IPS-18c (cell line): ENCODE data around the gene FAHD1.

ENCODE experiments used
- H3K4me3 ChIP-seq: 2 replicates; pipeline ENCODE4 v1.7.0; 2013; ENCODE audit warnings: low read depth, mild to moderate bottlenecking, low read length, moderate library complexity; ENCODE audit not compliant: insufficient read depth
- H3K9me3 ChIP-seq: one replicate; pipeline ENCODE4 v1.6.1; 2013; ENCODE audit warnings: mild to moderate bottlenecking, low read length, moderate library complexity; ENCODE audit not compliant: control insufficient read depth, insufficient read depth

FAHD1 gene

DNA sequence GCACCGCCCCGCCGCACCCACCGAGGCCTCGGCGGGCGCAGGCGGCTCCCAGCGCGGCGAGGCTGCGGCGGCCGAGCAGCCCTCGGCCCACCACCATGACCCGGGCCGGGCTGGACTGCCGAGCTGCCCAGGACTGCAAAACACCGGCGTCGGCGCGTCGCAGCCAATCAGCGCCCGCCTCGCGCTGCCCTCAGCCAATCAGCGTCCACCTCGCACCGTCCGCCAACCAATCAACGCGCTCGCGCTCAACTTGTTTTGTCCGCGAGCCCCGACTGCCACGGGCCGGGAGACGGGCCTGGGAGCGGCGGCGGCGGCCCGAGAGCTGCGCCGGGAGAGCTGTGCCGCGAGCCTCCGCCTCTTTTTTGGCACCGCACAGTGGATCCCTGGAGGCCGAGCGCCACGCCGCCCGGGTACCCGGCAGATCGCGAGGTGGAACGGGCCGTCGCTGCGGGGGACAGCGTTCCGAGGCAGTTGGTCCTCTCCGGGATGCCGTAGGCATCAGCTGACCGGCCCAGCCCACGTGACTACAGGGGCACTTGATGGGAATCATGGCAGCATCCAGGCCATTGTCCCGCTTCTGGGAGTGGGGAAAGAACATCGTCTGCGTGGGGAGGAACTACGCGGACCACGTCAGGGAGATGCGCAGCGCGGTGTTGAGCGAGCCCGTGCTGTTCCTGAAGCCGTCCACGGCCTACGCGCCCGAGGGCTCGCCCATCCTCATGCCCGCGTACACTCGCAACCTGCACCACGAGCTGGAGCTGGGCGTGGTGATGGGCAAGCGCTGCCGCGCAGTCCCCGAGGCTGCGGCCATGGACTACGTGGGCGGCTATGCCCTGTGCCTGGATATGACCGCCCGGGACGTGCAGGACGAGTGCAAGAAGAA, at the start of gene FAHD1, which contains the start of gene HAGH:
FAHD1 (plus strand) TSS at position 516 of the 883 bp plus-strand sequence; CDS start at position 549, 33 bp downstream.
HAGH (minus strand) TSS at position 135 of the 883 bp plus-strand sequence; CDS start at position 97, 38 bp downstream.
- peaks cover 2% of the 10 kb centered on the region for H3K9me3 ChIP-seq
- peak within 1 kb of the TSS; percentile 95 for H3K4me3 ChIP-seq

DNA sequence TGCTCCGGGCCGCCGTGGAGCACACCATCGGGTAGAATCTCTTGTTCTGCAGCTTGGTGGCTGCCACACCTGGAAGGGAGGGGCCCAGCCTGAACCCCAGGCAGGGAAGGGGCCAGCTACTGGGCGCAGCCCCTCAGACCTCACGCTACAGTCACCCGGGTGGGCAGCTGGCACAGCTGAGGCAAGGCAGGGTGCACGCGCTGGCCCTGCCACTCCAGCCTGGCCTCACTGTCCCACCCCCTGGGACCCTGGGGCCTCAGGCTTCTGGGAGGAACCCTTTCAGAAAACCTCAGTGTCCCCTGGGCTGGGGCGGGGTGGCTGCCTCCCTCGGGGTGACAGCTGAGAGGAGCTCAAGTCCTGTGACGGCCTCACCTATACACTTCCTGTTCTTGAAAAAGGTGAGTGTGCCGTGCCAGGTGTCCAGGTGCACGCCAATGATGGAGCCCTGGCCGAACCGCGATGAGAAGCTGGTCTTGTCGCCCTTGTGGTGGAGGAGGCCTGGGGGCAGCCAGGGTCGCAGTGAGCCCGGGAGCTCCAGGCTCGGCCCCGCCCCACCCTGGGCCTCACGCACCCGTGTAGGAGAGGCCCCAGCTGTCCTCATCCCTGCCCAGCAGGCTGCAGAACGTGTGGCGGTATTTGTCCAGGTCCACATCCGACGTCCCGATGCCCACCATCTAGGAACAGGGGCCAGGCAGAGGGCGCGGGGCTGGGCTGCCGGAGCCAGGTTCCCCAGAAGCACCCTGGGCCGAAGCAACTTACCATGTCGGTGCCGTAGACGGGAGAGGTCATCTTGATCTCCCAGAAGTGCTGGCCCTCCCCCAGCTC, 49.4 kb upstream of the FAHD1 start:
- Histone ChIP-seq H3K9me3 (no peaks in the 10 kb centered on the region), H3K4me3 (no peak overlapping the region)

- H3K9me3 ChIP-seq, result peaks cover 4% of the 10 kb centered on the region
- no peak overlapping the region for H3K4me3 ChIP-seq
Observed at GRCh38 chr16:1778200-1779179, 48.5 kb upstream of the FAHD1 start.

DNA sequence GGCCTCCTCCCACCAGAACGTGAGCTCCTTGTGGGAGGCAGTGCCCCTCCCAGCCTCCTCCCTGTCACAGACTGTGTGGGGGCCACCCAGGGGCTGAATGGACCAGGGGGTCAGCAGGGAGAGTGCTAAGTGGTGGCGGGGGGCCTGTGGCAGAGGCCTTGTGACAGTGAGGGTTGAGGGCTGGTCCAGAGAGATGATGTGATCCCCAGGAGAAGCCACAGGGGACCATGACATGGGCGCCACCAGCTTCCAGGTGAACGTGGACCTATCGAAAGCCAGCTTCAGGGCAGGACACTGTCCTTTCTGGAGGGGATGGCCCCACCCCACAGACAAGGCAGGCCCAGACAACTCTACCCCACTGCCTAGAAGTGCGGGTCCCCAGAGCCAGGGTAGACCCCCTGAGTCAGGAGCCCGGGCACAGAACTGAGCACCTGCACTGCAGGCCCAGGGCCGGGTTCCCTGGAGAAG, 47.7 kb upstream of the FAHD1 start:
- Histone ChIP-seq H3K9me3 (peaks cover 4% of the 10 kb centered on the region), H3K4me3 (no peak overlapping the region)

- Histone ChIP-seq H3K9me3 (peaks cover 4% of the 10 kb centered on the region), H3K4me3 (no peak overlapping the region)
Observed at GRCh38 chr16:1779741-1780676, 47.0 kb upstream of the FAHD1 start.

DNA sequence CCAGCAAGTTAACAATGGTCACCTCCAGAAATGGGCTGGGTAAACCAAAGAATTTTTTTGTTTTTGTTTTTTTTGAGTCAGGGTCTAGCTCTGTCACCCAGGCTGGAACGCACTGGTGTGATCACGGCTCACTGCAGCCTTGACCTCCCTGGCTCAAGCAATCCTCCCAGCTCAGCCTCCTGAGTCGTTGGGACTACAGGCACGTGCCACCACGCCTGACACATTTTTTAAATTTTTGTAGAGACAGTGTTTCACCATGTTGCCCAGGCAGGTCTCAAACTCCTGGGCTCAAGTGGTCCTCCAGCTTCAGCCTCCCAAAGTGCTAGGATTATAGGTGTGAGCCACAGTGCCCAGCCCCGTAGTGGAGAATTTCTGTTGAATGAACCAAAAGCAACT, 46.3 kb upstream of the FAHD1 start:
- Histone ChIP-seq H3K4me3 (no peak overlapping the region), H3K9me3 (peaks cover 4% of the 10 kb centered on the region)

- H3K4me3 ChIP-seq, result peak overlapping the region; percentile 74
- H3K9me3 ChIP-seq, result peaks cover 4% of the 10 kb centered on the region
Observed at GRCh38 chr16:1781254-1781653, 45.8 kb upstream of the FAHD1 start.

DNA sequence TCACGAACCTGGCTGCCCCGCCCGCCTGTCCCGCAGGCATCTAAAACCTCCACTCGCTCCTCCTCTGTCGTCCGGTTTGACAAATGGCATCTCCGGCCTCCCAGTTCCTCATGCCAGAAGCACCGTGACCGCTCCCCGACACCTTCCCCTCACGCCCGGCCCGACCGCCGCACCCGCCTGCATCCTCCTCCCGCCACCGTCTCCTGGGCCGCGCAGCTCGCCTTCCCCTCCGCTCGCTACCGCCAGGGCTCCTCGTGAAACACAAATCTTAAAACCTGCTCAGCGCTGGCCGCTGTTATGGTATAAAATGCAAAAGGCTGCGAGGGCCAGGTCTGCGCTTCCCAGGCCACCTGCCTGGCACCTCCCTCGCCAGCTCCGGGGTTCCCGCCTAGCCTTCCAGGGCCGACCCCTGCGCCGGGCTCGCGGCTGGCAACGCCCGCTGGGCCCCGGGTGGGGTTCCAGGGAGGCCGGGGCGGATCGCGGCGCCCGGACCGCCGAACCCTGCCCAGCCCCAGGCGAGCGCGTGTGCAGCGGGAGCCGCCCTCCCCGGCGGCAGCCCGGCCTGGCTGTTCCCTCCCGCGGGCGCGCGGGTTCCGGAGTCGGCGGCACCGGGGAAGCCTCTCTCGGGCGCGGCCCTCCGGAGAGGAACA, 45.1 kb upstream of the FAHD1 start:
- H3K9me3 ChIP-seq, result peaks cover 4% of the 10 kb centered on the region
- peak overlapping the region; percentile 74 for H3K4me3 ChIP-seq

GRCh38 chr16:1782408-1783264, 44.4 kb upstream of the FAHD1 start, which contains the start of the genes NUBP2 and SPSB3:
Gene NUBP2 (plus strand): TSS chr16:1782960. CDS start chr16:1783021, 61 bp downstream.
Gene SPSB3 (minus strand): TSS chr16:1782571. CDS start chr16:1781483, 1,088 bp downstream.
- peak within 1 kb of the TSS; percentile 80 for H3K4me3 ChIP-seq
- peaks cover 4% of the 10 kb centered on the region for H3K9me3 ChIP-seq

- Histone ChIP-seq H3K4me3 (no peak overlapping the region), H3K9me3 (peaks cover 4% of the 10 kb centered on the region)
Observed at GRCh38 chr16:1784977-1785845, 41.8 kb upstream of the FAHD1 start.

DNA sequence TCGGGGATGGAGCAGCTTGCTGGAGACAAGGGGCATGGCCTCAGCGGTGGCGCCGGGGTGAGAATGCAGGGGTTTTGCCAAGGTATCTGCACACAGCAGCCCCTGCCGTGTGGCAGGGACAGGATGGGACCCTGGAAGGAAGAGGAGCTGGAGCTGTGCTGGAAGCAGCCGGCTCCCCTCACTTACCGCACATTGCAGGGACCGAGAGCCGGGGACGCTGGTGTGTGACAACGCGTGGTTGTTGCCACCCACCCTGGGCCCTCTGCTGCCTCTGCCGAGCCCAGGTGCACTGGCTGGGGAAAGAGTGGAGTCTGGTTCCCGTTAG, 41.2 kb upstream of the FAHD1 start:
- Histone ChIP-seq H3K9me3 (peaks cover 4% of the 10 kb centered on the region), H3K4me3 (no peak overlapping the region)

GRCh38 chr16:1786242-1787055, 40.6 kb upstream of the FAHD1 start:
- Histone ChIP-seq H3K9me3 (peaks cover 4% of the 10 kb centered on the region), H3K4me3 (no peak overlapping the region)

- Histone ChIP-seq H3K4me3 (no peak overlapping the region), H3K9me3 (peaks cover 4% of the 10 kb centered on the region)
Observed at GRCh38 chr16:1787056-1787321, 40.0 kb upstream of the FAHD1 start.
